ENCODE results near the gene HMOX1. TPM values are rescaled to one million over a fixed set of nuclear protein-coding genes. Genes with fewer than 3 reads are reported as not detected.

The HMOX1 gene
- total RNA-seq, 1 experiment from 2014 or later, result 93.0 TPM

GRCh38 chr22:35425971-35426800 is 45.3 kb downstream of the HMOX1 start:
- H3K4me3 Mint-ChIP-seq (ENCODE audit: unreplicated experiment), result no peak overlapping the region
- ChIA-PET CTCF (no interaction called here), POLR2A (no interaction called here)
- TF ChIP-seq CTCF (IDR thresholded peaks at IDR 0.05; ENCODE audit: insufficient read depth in 1 of 2, low read depth in 1 of 2, low read length in 1 of 2, severe bottlenecking in 1 of 2, unreplicated experiment in 1 of 2), result no peak
- intact Hi-C loops (cut with micrococcal nuclease; ENCODE audit: unreplicated experiment), result no loop called here
- H3K27me3 Mint-ChIP-seq (ENCODE audit: insufficient read depth, unreplicated experiment), result no peaks in the 10 kb centered on the region
- no peaks in the 10 kb centered on the region for H3K4me1 Mint-ChIP-seq (ENCODE audit: low read depth, unreplicated experiment)
- no peaks in the 10 kb centered on the region for H3K9me3 ChIP-seq
- no peak overlapping the region for H3K27ac Mint-ChIP-seq (ENCODE audit: unreplicated experiment)
- H3K27me3 ChIP-seq (replicated peaks; ENCODE audit: control insufficient read depth, insufficient read depth, low read length), result no peaks in the 10 kb centered on the region
- no peak overlapping the region for H3K4me3 ChIP-seq (ENCODE audit: low read depth, low read length)
- H3K36me3 Mint-ChIP-seq (ENCODE audit: insufficient read depth, unreplicated experiment), result peaks cover 40% of the 10 kb centered on the region
- H3K36me3 ChIP-seq (ENCODE audit: control insufficient read depth, insufficient read depth, low read length), result peaks cover 3% of the 10 kb centered on the region
- no peak for DNase-seq
- H3K4me1 ChIP-seq, result no peaks in the 10 kb centered on the region
- BruUV-seq (replicated peaks), result no TSS peak
- no peaks in the 10 kb centered on the region for H3K9me3 Mint-ChIP-seq (ENCODE audit: unreplicated experiment)

DNA sequence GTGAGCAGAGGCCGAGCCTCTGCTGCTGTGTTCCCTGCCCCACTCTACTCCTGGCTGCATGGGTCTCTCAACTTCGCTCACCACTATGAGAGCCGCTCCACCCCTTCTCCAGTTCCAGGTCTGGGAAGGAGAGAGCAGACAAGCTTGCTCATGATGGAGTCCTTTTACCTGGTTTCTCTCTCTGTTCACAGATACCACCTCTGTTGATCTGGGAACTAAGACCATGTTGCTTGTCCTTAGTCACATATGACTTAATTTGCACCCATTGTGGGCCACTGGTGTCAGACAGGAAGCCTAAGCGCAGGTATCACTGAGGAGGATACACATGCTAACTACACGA is 45.9 kb downstream of the HMOX1 start:
- no peaks in the 10 kb centered on the region for H3K9me3 ChIP-seq
- Mint-ChIP-seq H3K27me3 (ENCODE audit: insufficient read depth, unreplicated experiment) (no peaks in the 10 kb centered on the region), H3K9me3 (ENCODE audit: unreplicated experiment) (no peaks in the 10 kb centered on the region), H3K36me3 (ENCODE audit: insufficient read depth, unreplicated experiment) (peaks cover 45% of the 10 kb centered on the region), H3K27ac (ENCODE audit: unreplicated experiment) (no peak overlapping the region), H3K4me1 (ENCODE audit: low read depth, unreplicated experiment) (no peaks in the 10 kb centered on the region), H3K4me3 (ENCODE audit: unreplicated experiment) (no peak overlapping the region)
- peaks cover 2% of the 10 kb centered on the region for H3K36me3 ChIP-seq (ENCODE audit: control insufficient read depth, insufficient read depth, low read length)
- no peaks in the 10 kb centered on the region for H3K27me3 ChIP-seq (replicated peaks; ENCODE audit: control insufficient read depth, insufficient read depth, low read length)
- no peak for TF ChIP-seq CTCF (IDR thresholded peaks at IDR 0.05; ENCODE audit: insufficient read depth in 1 of 2, low read depth in 1 of 2, low read length in 1 of 2, severe bottlenecking in 1 of 2, unreplicated experiment in 1 of 2)
- no peak for DNase-seq
- CTCF ChIA-PET, result no interaction called here
- H3K4me1 ChIP-seq, result no peaks in the 10 kb centered on the region
- H3K4me3 ChIP-seq (ENCODE audit: low read depth, low read length), result no peak overlapping the region
- POLR2A ChIA-PET, result no interaction called here
- no TSS peak for BruUV-seq (replicated peaks)
- intact Hi-C loops (cut with micrococcal nuclease; ENCODE audit: unreplicated experiment), result no loop called here

GRCh38 chr22:35430897-35431322 is 50.0 kb downstream of the HMOX1 start:
- TF ChIP-seq CTCF (IDR thresholded peaks at IDR 0.05; ENCODE audit: insufficient read depth in 1 of 2, low read depth in 1 of 2, low read length in 1 of 2, severe bottlenecking in 1 of 2, unreplicated experiment in 1 of 2), result peak; percentile 86 to 91
- H3K4me3 Mint-ChIP-seq (ENCODE audit: unreplicated experiment), result no peak overlapping the region
- peaks cover 54% of the 10 kb centered on the region for H3K36me3 Mint-ChIP-seq (ENCODE audit: insufficient read depth, unreplicated experiment)
- no peaks in the 10 kb centered on the region for H3K9me3 Mint-ChIP-seq (ENCODE audit: unreplicated experiment)
- Histone ChIP-seq H3K27me3 (replicated peaks; ENCODE audit: control insufficient read depth, insufficient read depth, low read length) (no peaks in the 10 kb centered on the region), H3K4me3 (ENCODE audit: low read depth, low read length) (no peak overlapping the region), H3K4me1 (no peaks in the 10 kb centered on the region), H3K9me3 (no peaks in the 10 kb centered on the region), H3K36me3 (ENCODE audit: control insufficient read depth, insufficient read depth, low read length) (peaks cover 3% of the 10 kb centered on the region)
- intact Hi-C loops (cut with micrococcal nuclease; ENCODE audit: unreplicated experiment), result loop anchor here (1.0 to 5.0 kb wide), 2 partner anchors 79 to 152 kb away; no protein-coding TSS in a partner anchor
- ChIA-PET CTCF (interaction anchor here (0.6 to 1.6 kb wide), 8 partner anchors 11 to 407 kb away, joined by 3 to 14 read pairs (median 4); no protein-coding TSS in a partner anchor), POLR2A (no interaction called here)
- no peaks in the 10 kb centered on the region for H3K4me1 Mint-ChIP-seq (ENCODE audit: low read depth, unreplicated experiment)
- DNase-seq, result peak; percentile 73 to 91
- no peaks in the 10 kb centered on the region for H3K27me3 Mint-ChIP-seq (ENCODE audit: insufficient read depth, unreplicated experiment)
- BruUV-seq (replicated peaks), result no TSS peak
- H3K27ac Mint-ChIP-seq (ENCODE audit: unreplicated experiment), result no peak overlapping the region
